GM08714 (cell line): Measurements from ENCODE around the gene ZNF705A.
"Not testable (repeated sequence)": the region's sequence is repeated elsewhere in the genome, so short reads cannot be mapped to it uniquely, and the experiment has no call there.

Experiments
- H3K4me3 ChIP-seq: fragments of 200-500 bp; sonication (Bioruptor generic); 2 replicates; pipeline ENCODE4 v1.5.1; 2014; ENCODE audit warnings: mild to moderate bottlenecking, low read length, inconsistent platforms
- ZNF274 ChIP-seq: IDR thresholded peaks from 2 replicates; pipeline ENCODE4 v1.6.1; 2012; ENCODE audit warnings: mild to moderate bottlenecking, low read depth, low read length

The ZNF705A gene

DNA sequence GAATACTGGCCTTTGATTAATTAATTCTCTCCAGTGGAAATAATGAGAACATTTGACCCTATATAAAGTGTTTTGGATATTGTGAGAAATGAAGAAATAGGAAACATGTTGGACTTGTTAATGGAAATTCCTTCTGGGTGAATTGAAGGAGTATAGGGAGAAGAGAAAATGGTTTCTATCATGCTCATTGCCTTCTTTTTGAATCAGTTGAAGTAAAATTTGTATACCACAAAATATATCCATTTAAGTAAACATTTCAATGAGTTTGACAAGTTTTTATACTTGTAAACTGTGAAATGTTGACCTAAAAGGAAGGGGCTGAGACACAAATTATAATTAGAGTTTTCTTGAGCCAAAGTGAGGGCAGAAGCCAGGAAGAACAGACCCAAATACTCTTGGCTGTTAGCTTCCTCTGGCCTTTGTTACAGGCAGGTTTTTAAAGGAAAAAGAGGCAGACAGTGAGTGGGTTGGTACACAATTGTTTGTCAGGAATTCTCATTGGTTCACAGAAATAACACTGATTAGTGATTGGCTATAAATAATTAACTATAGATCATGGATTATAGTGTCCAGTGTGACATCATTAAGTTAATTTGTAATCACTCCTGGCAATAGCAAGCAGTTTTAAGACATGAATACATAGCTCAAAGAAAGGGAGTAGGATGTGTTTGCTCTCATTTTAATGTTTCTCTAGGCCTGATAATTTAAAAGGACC, 826 bp downstream of the ZNF705A start:
- no peak for TF ChIP-seq ZNF274
- no peak overlapping the region for H3K4me3 ChIP-seq

DNA sequence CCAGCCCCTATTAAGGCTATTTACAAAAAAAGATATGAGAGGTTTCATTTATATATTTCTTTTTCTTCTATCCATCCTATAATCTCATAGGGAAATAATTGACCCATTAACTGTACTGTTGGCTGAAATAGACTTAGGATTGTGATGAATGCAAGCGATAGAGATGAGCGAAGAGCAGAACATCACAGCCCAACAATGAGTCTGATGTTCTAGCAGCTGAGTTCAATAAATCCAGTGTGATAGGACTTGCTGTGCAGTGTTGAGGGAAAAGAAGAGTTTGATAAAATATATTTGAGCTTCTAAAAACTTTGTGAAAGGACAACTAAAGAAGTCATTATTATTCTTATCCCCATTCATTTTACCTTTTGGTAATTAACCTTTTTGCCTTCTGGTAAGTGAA, 16.1 kb downstream of the ZNF705A start:
- H3K4me3 ChIP-seq: not testable (repeated sequence)

GRCh38 chr12:8179989-8180585, 23.3 kb downstream of the ZNF705A start:
- H3K4me3 ChIP-seq: peak overlapping the region; percentile 57; the same call in 1 of the 2 replicates

DNA sequence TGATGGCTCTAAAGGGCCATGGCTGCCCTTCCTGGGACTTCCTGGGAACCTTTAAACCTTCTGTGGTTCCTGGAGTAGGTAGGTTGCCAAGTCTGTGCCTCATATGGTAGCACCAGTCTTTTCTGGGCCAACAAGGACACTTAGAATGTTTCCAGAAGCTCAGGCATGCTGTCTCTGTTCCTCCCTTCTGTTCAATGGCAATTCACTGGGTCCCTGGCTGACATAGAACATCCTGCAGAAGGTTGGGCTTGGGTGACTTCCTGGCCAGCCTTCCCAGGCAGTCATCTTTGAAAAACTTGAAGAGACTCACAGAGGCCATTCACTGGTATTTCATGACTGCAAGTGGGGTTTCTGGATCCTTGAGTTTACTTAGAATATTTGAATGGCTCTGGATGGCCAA, 24.5 kb downstream of the ZNF705A start:
- H3K4me3 ChIP-seq: not testable (repeated sequence)

- not testable (repeated sequence) for H3K4me3 ChIP-seq
Observed at GRCh38 chr12:8182923-8183322, 26.1 kb downstream of the ZNF705A start.

DNA sequence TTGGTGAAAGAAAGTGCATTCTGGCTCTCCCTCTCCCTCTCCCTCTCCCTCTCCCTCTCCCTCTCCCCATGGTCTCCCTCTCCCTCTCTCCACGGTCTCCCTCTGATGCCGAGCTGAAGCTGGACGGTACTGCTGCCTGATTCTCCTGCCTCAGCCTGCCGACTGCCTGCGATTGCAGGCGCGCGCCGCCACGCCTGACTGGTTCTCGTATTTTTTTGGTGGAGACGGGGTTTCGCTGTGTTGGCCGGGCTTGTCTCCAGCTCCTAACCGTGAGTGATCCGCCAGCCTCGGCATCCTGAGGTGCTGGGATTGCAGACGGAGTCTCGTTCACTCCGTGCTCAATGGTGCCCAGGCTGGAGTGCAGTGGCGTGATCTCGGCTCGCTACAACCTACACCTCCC, 26.5 kb downstream of the ZNF705A start:
- H3K4me3 ChIP-seq: not testable (repeated sequence)

DNA sequence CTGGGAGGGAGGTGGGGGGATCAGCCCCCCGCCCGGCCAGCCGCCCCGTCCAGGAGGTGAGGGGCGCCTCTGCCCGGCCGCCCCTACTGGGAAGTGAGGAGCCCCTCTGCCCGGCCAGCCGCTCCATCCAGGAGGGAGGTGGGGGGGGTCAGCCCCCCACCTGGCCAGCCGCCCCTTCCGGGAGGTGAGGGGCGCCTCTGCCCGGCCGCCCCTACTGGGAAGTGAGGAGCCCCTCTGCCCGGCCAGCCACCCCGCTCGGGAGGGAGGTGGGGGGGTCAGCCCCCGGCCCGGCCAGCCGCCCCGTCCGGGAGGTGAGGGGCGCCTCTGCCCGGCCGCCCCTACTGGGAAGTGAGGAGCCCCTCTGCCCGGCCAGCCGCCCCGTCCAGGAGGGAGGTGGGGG, 27.4 kb downstream of the ZNF705A start:
- H3K4me3 ChIP-seq: not testable (repeated sequence)

DNA sequence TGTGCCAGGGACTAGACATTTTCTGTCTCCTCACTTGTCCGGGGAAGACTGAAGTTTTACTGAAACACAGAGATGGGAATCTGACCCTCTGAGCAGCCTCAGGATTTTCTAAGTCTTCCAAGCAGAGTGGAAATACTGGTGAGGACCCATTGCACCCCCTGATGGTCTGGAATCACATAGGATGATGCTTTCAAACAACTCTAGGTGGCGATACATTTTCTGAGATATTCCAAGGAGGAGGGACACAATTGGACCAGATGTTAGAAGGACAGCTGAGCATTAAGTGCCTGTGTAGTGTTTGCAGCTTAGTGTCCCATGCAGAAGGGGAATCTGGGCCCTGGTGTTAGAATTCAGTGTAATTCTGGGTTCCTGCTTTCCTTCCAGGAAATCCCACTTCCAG, 31.3 kb downstream of the ZNF705A start:
- H3K4me3 ChIP-seq: not testable (repeated sequence)

DNA sequence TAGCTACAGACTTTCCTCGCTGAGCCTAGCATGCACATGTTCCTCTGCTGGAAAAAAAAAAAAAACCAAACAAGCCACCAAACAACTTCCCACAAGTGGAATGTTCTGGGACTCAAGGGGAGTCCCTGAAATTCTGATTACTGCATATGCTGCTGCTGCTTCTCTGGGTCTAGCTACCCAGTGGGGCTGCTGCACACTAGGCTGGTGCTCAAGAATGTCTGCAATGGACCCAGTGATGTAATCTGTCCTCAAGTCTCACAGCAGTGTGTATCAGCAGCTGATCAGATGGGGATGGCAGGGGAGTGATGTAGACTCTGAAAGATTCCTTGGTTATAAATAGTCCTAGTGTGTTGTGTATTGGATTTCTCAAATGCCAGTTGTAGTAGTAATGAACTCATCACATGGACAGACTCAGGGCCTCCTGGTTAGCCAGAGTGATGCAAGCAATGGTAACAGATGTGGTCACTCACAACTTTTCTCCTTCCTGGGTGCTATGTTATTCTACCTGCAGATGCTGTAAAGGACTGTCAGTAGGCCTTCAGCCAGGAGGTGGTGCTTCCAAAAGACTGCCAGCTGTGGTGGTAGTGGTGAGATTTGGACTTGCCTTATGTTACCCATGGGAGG, 41.0 kb downstream of the ZNF705A start:
- H3K4me3 ChIP-seq: not testable (repeated sequence)

GRCh38 chr12:8218711-8219382, 62.0 kb downstream of the ZNF705A start:
- not testable (repeated sequence) for H3K4me3 ChIP-seq

- H3K4me3 ChIP-seq: not testable (repeated sequence)
Observed at GRCh38 chr12:8221375-8221774, 64.6 kb downstream of the ZNF705A start.

DNA sequence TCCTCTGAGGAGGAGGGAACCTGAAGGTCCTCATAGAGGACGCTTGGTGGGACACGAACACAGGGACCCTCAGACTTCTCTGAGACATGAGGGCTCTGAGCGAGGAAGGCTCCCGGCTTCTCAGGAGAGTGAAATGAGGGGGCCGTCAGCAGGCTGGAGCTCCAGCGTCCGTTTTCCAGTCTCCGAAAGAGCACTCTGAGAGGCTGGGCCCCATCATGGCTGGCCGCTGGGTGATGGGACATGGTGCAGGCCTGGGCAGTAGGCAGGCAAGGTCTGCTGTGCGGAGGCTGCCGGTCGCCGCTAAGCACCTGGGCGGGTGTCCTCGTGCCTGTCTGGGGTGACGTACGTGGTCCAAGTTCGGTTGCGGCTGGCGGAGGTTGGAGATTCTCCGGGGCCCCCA, 65.0 kb downstream of the ZNF705A start:
- not testable (repeated sequence) for H3K4me3 ChIP-seq

- not testable (repeated sequence) for H3K4me3 ChIP-seq
Observed at GRCh38 chr12:8222303-8222702, 65.5 kb downstream of the ZNF705A start.

DNA sequence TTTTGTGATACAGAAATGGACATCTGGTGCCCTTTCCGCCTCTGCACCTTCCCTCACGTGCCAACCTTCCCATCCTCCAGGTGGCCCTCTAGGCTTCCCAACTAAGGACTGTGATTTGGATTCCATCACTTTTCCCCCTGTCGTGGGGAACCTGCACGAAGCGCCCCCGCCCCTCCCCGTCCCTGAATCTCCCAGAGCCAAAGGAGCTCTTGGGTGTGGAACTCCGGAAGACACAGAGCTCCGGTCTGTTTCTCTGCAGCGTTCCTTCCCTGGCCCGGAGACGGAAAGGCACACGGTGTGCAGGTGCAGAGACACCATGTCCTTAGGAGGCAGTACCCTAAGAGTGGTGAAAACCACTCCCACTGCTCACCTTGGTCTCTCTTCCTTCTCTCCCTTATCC, 66.8 kb downstream of the ZNF705A start:
- H3K4me3 ChIP-seq: not testable (repeated sequence)

- not testable (repeated sequence) for H3K4me3 ChIP-seq
Observed at GRCh38 chr12:8224782-8225181, 68.0 kb downstream of the ZNF705A start.

DNA sequence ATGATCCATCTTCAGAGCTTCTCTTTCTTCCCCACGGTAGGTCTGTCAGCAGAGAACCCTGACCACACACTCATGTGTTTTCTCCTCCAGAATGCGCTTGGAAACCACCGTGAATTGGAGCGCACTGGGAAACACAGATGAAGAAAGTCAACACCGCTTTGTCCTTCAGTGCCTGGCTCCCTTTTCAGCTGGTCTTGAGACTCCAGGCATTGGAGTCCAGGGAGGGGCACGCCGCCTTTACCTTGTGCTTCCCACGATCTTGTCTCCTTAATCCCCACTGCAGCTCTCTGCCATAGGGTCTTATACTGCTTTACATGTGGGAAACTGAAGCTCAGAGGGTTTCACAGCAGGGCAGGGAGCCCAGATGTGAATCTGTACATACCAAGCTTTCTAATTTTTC, 69.5 kb downstream of the ZNF705A start:
- TF ChIP-seq ZNF274: no peak
- no peak overlapping the region for H3K4me3 ChIP-seq

DNA sequence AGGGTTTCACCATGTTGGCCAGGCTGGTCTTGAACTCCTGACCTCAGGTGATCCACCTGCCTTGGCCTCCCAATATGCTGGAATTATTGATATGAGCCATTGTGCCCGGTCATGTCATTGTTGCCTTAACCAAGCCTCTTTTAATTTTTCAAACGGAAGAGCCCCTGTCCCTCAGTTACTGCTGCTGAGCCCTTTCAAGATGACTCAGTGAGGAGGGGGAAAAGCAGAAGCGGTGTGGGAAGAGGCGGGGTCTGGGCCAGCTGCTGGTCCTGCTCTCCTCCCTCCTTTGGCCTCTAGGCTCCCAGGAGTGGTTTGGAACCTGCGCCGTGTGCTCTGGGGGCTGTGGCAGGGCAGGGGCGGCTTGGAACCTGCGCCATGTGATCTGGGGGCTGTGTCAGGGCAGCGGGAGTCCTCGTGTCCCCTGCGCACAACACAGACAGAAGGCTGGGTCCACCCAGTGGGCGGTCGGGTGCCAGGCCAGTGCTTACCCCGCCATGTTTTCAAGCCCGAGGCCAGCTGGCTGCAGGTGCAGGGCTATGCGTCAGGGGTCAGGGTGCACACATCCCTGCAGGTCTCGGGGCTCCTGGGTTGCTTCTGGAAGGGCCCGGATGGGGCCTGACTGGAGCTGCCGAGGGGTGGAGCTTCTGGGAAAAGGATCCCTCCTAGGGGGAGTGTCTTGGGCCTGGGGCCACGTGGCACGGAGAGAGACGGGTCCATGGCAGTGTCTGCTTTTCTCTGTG, 70.3 kb downstream of the ZNF705A start, which contains the start of gene FAM90A1:
FAM90A1 (minus strand) TSS at position 627 of the 740 bp plus-strand sequence. CDS start 2,786 bp downstream, outside the sequence.
- H3K4me3 ChIP-seq: peak within 1 kb of the TSS; percentile 72; the same call in 1 of the 2 replicates

DNA sequence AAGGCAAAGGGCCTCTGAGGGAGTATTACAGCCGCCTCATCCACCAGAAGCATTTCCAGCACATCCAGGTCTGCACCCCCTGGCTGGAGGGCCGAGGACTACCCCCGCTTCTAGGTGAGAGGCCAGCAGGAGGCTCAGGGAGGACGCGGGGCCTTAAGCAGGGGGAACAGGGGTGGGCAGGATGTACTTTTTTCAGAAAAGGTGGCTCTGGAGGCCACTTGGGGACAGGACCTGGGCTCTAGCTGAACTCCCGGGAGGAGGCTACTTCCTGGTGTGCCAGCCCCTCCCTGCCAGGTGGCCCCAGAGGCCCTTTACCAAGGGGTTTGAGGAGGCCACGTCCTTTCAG, 70.9 kb downstream of the ZNF705A start:
- H3K4me3 ChIP-seq: peak overlapping the region; percentile 72; the same call in 1 of the 2 replicates

GRCh38 chr12:8228607-8229006, 71.8 kb downstream of the ZNF705A start:
- H3K4me3 ChIP-seq: not testable (repeated sequence)

DNA sequence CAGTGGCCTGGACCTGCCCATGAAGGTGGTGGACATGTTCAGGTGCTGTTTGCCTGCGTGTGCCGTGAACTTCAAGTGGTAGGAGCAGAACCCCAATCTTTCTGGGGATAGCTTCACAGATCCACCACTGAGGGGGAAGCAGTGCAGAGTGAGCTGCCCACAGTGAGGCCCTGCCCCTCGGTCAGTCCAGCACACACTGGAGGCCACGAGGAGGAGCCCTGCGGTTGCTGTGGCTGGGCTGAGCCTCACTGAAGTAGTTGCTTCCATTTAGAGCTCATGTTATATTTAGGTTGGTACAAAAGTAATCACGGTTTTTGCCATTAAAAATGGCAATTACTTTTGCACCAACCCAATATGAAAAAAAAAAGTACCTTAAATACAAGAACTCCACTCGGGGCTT, 72.7 kb downstream of the ZNF705A start:
- not testable (repeated sequence) for H3K4me3 ChIP-seq
